H1 (cell line): Measurements from ENCODE around the gene TMEM209. TPM values are rescaled to one million over a fixed set of nuclear protein-coding genes. Genes with fewer than 3 reads are reported as not detected.

ENCODE experiments used
- CREB1 ChIP-seq: IDR thresholded peaks from 2 replicates; pipeline ENCODE4 v1.6.1; 2012; ENCODE audit warnings: inconsistent platforms
- POU5F1 ChIP-seq: IDR thresholded peaks from 2 replicates; pipeline ENCODE4 v1.6.1; 2011; ENCODE audit warnings: low read depth, mild to moderate bottlenecking, low read length, moderate library complexity
- polyA plus RNA-seq, 7 experiments: library from polyadenylated mRNA; depleted of rRNA in 3 of 7; stranded (reverse) in 5 of 7; unstranded in 2 of 7; fragments of >200 nt in 5 of 7; fragments of 200-250 nt in 2 of 7; gene quantifications; 1 replicate in 5 of 7; 2 replicates in 1 of 7; 4 replicates in 1 of 7; pipeline versions ENCODE4 v1.2.1 to v1.2.3, GENCODE V29; 2011 to 2013; ENCODE audit warnings: missing spikeins in 2 of 7, mixed read lengths in 2 of 7
- total RNA-seq: library from RNA; stranded (reverse); fragmentation: NEBNext Ultra II Directional; extraction: Animal tissue kit (Norgen Biotek cat#: 25700); gene quantifications from 2 replicates; pipeline ENCODE4 v1.2.1, GENCODE V29; 2021

Gene TMEM209
- total and polyA plus RNA-seq, 2 of the 8 experiments (the other 6 are each of a cell fraction or from before 2014, with no cell fraction given) = 28.5 to 30.5 TPM

DNA sequence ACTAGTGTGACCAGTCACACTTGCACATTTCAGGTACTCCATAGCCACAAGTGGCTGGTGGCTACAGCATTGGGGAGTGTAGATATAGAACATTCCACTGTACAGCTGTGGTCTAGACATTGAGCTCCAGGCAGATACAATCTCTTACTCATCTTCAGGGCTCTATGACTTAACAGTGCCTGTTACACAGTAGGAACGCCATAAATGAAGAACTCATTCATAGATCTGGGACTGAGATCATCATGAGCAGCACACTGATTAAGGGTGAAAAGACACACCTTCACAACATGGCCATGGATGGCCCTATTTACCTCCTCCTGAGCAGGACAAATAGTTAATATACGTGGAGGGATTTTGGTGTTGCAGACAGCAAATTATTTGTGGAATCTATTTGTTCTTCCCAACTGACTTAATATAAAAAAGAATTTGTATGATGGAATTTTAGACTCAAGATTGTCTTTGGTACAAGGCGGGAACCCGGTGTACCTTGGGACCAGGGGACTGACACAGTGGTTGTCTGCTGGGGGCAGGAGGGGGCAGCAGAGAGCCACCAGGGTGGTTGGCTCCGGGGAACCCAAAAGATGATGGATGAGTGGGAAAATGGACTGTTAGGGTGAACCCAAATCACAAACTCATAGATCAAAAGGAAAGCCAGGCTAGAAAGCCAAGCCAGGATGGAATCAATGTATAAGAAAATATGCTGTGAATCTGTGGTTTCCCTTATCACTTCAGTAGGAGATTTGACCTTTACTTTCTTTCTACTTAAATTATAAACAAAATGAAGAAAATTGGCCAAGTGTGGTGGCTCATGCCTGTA, 37.2 kb upstream of the TMEM209 start (continued):
- TF ChIP-seq CREB1 (no peak), POU5F1 (no peak)
